DOHH2 (cell line): Measurements from ENCODE around the gene SESTD1.

Source experiments
- CTCF ChIP-seq: fragments of 200-600 bp; sonication (generic); IDR thresholded peaks from one replicate; pipeline ENCODE4 v1.5.1; 2014; ENCODE audit warnings: antibody characterized with exemption, mild to moderate bottlenecking, low read depth, low read length; ENCODE audit not compliant: poor library complexity, severe bottlenecking
- EZH2phosphoT487 ChIP-seq: fragments of 200-600 bp; sonication (generic); IDR thresholded peaks from 2 replicates; pipeline ENCODE4 v1.6.1; 2017; ENCODE audit warnings: borderline replicate concordance, mild to moderate bottlenecking, antibody characterized with exemption, low read length, moderate library complexity, mixed read lengths

GRCh38 chr2:179193759-179194394 is 70.8 kb downstream of the SESTD1 start:
- TF ChIP-seq CTCF: no peak
- no peak for TF ChIP-seq EZH2phosphoT487
